ENCODE results near the gene LTBP1. TPM values are rescaled to one million over a fixed set of nuclear protein-coding genes. Genes with fewer than 3 reads are reported as not detected.

Gene LTBP1
- total and polyA plus RNA-seq, 10 of the 15 experiments (the other 5 are each of a cell fraction or from before 2014, with no cell fraction given), result 0.01 to 0.28 (median 0.12) TPM; not detected in 2

DNA sequence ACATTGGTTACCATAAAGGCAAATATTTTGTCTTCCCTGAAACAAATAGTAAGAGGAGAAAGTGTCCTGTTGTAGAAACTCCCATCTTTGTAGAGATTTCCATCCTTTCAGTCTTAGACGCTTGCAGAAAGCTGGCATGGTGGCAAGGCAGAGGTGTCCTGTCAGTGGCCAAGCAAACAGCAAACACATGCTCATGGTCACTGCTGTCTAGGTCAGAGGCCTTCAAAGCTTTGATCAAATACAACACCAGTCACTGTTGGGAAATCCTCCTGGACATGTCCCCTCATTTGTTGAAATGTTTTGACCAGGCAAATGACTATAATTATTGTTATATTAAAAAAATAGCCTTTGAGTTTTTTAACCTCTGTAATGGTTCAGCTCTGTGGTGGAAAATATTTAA is 55.1 kb downstream of the LTBP1 start:
- H3K27ac ChIP-seq (ENCODE audit: control insufficient read depth, insufficient read depth), result no peak overlapping the region
- no TSS peak for BruUV-seq (replicated peaks)
- H3K4me3 ChIP-seq, result no peak overlapping the region
- no peak for DNase-seq (ENCODE audit: low read depth, low spot score)
- intact Hi-C loops (cut with micrococcal nuclease; ENCODE audit: unreplicated experiment), result no loop called here
- no peaks in the 10 kb centered on the region for H3K27me3 ChIP-seq (replicated peaks in 1 of 2; ENCODE audit: control insufficient read depth in 2 of 2, insufficient read depth in 2 of 2, low read length in 1 of 2)
- ChIA-PET POLR2A (no interaction called here), RAD21 (ENCODE audit: unreplicated experiment) (no interaction called here), CTCF (no interaction called here), SMC1A (ENCODE audit: uncharacterized antibody, unreplicated experiment) (no interaction called here)
- H2AFZ ChIP-seq (ENCODE audit: control insufficient read depth, low read depth, low read length), result no peak overlapping the region
- in situ Hi-C loops (cut with MboI), result no loop called here
- no peak for TF ChIP-seq FOXM1 (IDR thresholded peaks at IDR 0.05; ENCODE audit: low read depth, low read length)
- no peak for TF ChIP-seq HCFC1 (IDR thresholded peaks at IDR 0.05; ENCODE audit: low read length)
- TF ChIP-seq, protein P1, sequence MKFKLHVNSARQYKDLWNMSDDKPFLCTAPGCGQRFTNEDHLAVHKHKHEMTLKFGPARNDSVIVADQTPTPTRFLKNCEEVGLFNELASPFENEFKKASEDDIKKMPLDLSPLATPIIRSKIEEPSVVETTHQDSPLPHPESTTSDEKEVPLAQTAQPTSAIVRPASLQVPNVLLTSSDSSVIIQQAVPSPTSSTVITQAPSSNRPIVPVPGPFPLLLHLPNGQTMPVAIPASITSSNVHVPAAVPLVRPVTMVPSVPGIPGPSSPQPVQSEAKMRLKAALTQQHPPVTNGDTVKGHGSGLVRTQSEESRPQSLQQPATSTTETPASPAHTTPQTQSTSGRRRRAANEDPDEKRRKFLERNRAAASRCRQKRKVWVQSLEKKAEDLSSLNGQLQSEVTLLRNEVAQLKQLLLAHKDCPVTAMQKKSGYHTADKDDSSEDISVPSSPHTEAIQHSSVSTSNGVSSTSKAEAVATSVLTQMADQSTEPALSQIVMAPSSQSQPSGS (IDR thresholded peaks at IDR 0.05; ENCODE audit: low read length), result no peak
- TF ChIP-seq KLF5 (IDR thresholded peaks at IDR 0.05; ENCODE audit: partially characterized antibody), result no peak
- no peak for TF ChIP-seq PAX5 (IDR thresholded peaks at IDR 0.05; ENCODE audit: borderline replicate concordance, low read depth, low read length)
- TF ChIP-seq, protein P2, sequence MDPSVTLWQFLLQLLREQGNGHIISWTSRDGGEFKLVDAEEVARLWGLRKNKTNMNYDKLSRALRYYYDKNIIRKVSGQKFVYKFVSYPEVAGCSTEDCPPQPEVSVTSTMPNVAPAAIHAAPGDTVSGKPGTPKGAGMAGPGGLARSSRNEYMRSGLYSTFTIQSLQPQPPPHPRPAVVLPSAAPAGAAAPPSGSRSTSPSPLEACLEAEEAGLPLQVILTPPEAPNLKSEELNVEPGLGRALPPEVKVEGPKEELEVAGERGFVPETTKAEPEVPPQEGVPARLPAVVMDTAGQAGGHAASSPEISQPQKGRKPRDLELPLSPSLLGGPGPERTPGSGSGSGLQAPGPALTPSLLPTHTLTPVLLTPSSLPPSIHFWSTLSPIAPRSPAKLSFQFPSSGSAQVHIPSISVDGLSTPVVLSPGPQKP (IDR thresholded peaks at IDR 0.05; ENCODE audit: low read depth, low read length), result no peak
- no peak for TF ChIP-seq JUND (IDR thresholded peaks at IDR 0.05; ENCODE audit: low read depth, low read length)
- no peak for TF ChIP-seq CHD2 (IDR thresholded peaks at IDR 0.05; ENCODE audit: borderline replicate concordance, low read depth, low read length)
- TF ChIP-seq EED (IDR thresholded peaks at IDR 0.05; ENCODE audit: low read depth), result no peak
- no peak for TF ChIP-seq NBN (IDR thresholded peaks at IDR 0.05)
- no peak for TF ChIP-seq BACH1 (IDR thresholded peaks at IDR 0.05; ENCODE audit: borderline replicate concordance)
- no peak for TF ChIP-seq KAT2A (conservative IDR thresholded peaks at IDR 0.05; ENCODE audit: control insufficient read depth, low read depth, low read length)
- TF ChIP-seq POU2F2 (IDR thresholded peaks at IDR 0.05; ENCODE audit: borderline replicate concordance, low read depth, low read length), result no peak
- TF ChIP-seq TCF7 (IDR thresholded peaks at IDR 0.05; ENCODE audit: borderline replicate concordance), result no peak
- no peak for TF ChIP-seq SMC3 (IDR thresholded peaks at IDR 0.05; ENCODE audit: borderline replicate concordance, low read length)
- no peak for TF ChIP-seq WRNIP1 (IDR thresholded peaks at IDR 0.05; ENCODE audit: borderline replicate concordance, low read depth, low read length)
- TF ChIP-seq SREBF2 (IDR thresholded peaks at IDR 0.05; ENCODE audit: low read length), result no peak
- no peak for TF ChIP-seq SMARCA5 (IDR thresholded peaks at IDR 0.05)
- no peak for TF ChIP-seq STAT3 (IDR thresholded peaks at IDR 0.05; ENCODE audit: low read depth, low read length)
- no peaks in the 10 kb centered on the region for H3K4me1 ChIP-seq (ENCODE audit: control insufficient read depth, insufficient read depth, low read length)
- no peaks in the 10 kb centered on the region for H4K20me1 ChIP-seq (ENCODE audit: control insufficient read depth, insufficient read depth)
- no peak overlapping the region for H3K9ac ChIP-seq (ENCODE audit: control insufficient read depth, insufficient read depth, low read length)
- no peaks in the 10 kb centered on the region for H3K36me3 ChIP-seq (ENCODE audit: control insufficient read depth in 2 of 2, insufficient read depth in 2 of 2, low read length in 1 of 2)
- 80% methylated on average over 1 of the region's 1 CpG for WGBS (ENCODE audit: insufficient coverage, insufficient replicate concordance, low lambda C conversion rate, missing lambda C conversion rate)
- ATAC-seq, result no peak
- no peaks in the 10 kb centered on the region for H3K79me2 ChIP-seq (ENCODE audit: control insufficient read depth, insufficient read depth, low read length)
- FAIRE-seq, result no peak
- H3K9me3 ChIP-seq (replicated peaks; ENCODE audit: control insufficient read depth, insufficient read depth, low read length), result no peaks in the 10 kb centered on the region
- H3K4me2 ChIP-seq (ENCODE audit: control insufficient read depth, insufficient read depth), result no peak overlapping the region

Data from GM12878 (cell line).